AG09309 (cell line): ENCODE data around the gene HLA-DRB1.
"Not testable (repeated sequence)": the region's sequence is repeated elsewhere in the genome, so short reads cannot be mapped to it uniquely, and the experiment has no call there.

ENCODE experiments used
- DNase-seq: peaks from one replicate; pipeline ENCODE4 v3.0.0-alpha.2; 2010; ENCODE audit warnings: low read depth
- H3K4me3 ChIP-seq: 2 replicates; pipeline ENCODE4 v1.5.1; 2011; ENCODE audit warnings: mild to moderate bottlenecking, low read depth, low read length, moderate library complexity; ENCODE audit not compliant: control insufficient read depth
- CTCF ChIP-seq: IDR thresholded peaks from 2 replicates; pipeline ENCODE4 v1.5.1; 2011; ENCODE audit warnings: mild to moderate bottlenecking, low read depth, low read length, inconsistent platforms; ENCODE audit not compliant: insufficient read depth, control insufficient read depth; ENCODE audit errors: missing control alignments

HLA-DRB1 gene

GRCh38 chr6:32553037-32553742 lies 36.5 kb downstream of the HLA-DRB1 start:
- no peak for DNase-seq
- no peak for TF ChIP-seq CTCF
- no peak overlapping the region for H3K4me3 ChIP-seq

GRCh38 chr6:32551410-32551809 lies 38.2 kb downstream of the HLA-DRB1 start:
- no peak for TF ChIP-seq CTCF
- no peak overlapping the region for H3K4me3 ChIP-seq
- DNase-seq: no peak

GRCh38 chr6:32539839-32540238 lies 49.8 kb downstream of the HLA-DRB1 start:
- TF ChIP-seq CTCF: no peak
- no peak for DNase-seq
- no peak overlapping the region for H3K4me3 ChIP-seq

GRCh38 chr6:32530431-32530793 lies 59.2 kb downstream of the HLA-DRB1 start:
- H3K4me3 ChIP-seq, DNase-seq: not testable (repeated sequence)

- no peak within 1 kb of the TSS for H3K4me3 ChIP-seq
- DNase-seq: no peak
- TF ChIP-seq CTCF: no peak
Measured at GRCh38 chr6:32529697-32530430, 59.8 kb downstream of the HLA-DRB1 start, which contains the start of gene HLA-DRB5. Gene HLA-DRB5, minus strand, starts transcription at chr6:32530287. Its CDS starts 63 bp downstream, at chr6:32530224.
